ENCODE measurements around the gene ME1.
"Not testable (repeated sequence)": the region's sequence is repeated elsewhere in the genome, so short reads cannot be mapped to it uniquely, and the experiment has no call there.

The ME1 gene

DNA sequence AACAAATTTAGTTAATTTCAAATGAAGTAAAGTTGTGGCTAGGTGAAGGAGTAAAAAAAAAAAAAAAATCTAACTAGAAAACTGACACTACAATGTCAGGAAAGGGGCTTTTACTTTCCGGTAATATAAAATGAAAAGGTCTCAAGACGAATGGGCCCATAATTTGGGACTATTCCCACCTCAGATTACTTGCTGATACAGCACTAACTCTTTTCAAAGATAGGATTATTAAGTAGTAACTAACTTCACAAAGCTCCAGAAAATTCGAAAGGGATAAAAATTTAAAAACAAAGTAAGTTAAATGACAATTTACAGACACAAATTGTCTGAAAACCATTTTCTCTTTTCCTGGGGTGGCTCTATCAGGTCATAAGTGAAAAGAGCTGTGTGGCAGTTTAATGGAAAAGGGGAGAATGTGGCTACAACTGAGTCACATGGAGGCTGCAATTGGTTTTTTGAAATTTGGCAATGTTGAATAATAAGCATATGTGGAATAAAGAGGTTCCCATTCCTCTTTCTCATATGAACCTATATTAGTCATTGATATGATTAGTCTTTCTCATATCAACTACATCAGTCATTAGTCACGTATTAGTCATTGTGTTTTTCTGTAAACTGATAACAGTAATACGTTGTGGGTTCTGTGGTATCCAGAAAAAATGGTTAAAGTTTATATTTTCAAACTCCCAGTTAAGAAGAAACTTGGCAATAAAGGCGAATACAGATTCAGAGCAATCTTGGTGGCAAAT is 159.7 kb downstream of the ME1 start:
- ATAC-seq = peak; percentile 92
- H3K27ac Mint-ChIP-seq = no peak overlapping the region
- no peaks in the 10 kb centered on the region for H3K9me3 Mint-ChIP-seq
- no peak for DNase-seq (ENCODE audit: low spot score in 2 of 2)
- no peaks in the 10 kb centered on the region for H3K36me3 Mint-ChIP-seq
- no peaks in the 10 kb centered on the region for H3K4me1 Mint-ChIP-seq
- H3K4me3 Mint-ChIP-seq = no peak overlapping the region

DNA sequence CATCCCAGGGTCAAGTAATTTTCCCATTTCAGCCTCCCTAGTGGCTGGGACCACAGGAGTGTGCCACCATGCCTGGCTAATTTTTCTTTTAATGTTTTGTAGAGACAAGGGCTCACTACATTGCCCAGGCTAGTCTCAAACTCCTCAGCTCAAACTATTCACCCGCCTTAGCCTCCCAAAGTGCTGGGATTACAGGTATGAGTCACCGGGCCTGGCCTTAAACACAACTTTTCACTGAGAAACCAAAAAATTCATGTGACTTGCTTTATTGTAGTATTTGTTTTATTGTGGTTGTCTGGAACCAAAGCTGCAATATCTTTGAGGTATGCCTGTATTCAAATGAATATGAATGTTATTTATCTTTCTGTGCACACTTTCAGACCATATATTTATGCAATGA is 165.5 kb downstream of the ME1 start:
- ATAC-seq = peak; percentile 45
- DNase-seq (ENCODE audit: low spot score in 2 of 2) = no peak
- Mint-ChIP-seq H3K27ac (no peak overlapping the region), H3K4me1 (no peaks in the 10 kb centered on the region), H3K36me3 (no peaks in the 10 kb centered on the region), H3K4me3 (no peak overlapping the region), H3K9me3 (no peaks in the 10 kb centered on the region)

DNA sequence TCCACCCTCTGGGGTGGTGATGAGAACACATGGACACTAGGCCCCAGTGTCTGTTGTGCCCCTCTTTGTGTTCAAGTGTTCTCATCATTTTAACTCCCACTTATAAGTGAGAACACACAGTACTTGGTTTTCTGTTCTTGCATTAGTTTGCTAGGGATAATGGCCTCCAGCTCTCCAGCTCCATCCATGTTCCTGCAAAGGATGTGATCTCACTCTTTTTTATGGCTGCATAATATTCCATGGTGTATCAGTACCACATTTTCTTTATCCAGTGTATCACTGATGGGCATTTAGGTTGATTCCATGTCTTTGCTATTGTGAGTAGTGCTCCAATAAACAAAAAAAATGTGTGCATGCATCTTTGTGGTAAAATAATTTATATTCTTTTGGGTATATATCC is 170.3 kb downstream of the ME1 start:
- Mint-ChIP-seq H3K27ac (no peak overlapping the region), H3K4me3 (no peak overlapping the region), H3K9me3 (no peaks in the 10 kb centered on the region), H3K36me3 (no peaks in the 10 kb centered on the region), H3K4me1 (no peaks in the 10 kb centered on the region)
- DNase-seq (ENCODE audit: low spot score in 2 of 2) (no peak), ATAC-seq (no peak)

DNA sequence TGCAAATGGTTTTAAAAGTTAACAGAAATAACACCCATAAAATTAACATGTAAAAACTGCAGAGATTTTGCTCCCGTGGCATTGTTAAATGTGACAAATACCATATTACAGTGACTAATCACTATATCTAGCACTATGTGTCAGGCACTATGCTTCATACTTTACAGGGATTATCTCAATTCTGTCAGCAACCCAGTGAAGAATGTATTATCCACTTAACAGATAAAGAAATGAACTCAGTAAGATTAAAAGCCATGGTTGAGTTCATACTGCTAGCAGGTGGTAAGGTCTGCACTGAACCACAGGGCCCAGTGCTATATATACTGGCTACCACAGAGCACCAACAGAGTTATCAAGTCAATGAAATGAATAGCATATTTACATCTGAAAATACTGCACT is 172.3 kb downstream of the ME1 start:
- H3K36me3 Mint-ChIP-seq = no peaks in the 10 kb centered on the region
- peak; percentile 55 for ATAC-seq
- no peak overlapping the region for H3K4me3 Mint-ChIP-seq
- no peak for DNase-seq (ENCODE audit: low spot score in 2 of 2)
- no peaks in the 10 kb centered on the region for H3K4me1 Mint-ChIP-seq
- H3K27ac Mint-ChIP-seq = no peak overlapping the region
- H3K9me3 Mint-ChIP-seq = no peaks in the 10 kb centered on the region

DNA sequence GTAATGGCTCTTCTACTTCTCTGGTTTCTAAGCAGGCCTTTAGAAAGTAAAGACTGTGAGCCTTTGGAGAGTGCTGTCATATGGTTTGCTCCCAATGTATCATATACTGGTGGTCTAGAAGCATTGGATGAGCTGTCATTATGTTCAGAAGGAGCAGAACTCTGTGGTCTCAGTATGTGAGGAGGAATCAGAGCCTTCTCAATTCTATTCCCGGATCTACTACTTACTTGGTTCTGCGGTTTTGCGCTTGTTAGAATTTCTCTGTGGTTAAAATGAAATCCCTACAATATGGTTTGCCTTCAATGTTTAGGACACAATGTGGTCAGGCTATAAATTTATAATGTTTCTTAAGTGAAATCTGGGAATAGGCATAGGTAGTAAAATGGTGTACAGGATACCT is 173.1 kb downstream of the ME1 start:
- Mint-ChIP-seq H3K27ac (no peak overlapping the region), H3K9me3 (no peaks in the 10 kb centered on the region), H3K4me1 (no peaks in the 10 kb centered on the region), H3K36me3 (no peaks in the 10 kb centered on the region), H3K4me3 (no peak overlapping the region)
- DNase-seq (ENCODE audit: low spot score in 2 of 2) = no peak
- no peak for ATAC-seq

DNA sequence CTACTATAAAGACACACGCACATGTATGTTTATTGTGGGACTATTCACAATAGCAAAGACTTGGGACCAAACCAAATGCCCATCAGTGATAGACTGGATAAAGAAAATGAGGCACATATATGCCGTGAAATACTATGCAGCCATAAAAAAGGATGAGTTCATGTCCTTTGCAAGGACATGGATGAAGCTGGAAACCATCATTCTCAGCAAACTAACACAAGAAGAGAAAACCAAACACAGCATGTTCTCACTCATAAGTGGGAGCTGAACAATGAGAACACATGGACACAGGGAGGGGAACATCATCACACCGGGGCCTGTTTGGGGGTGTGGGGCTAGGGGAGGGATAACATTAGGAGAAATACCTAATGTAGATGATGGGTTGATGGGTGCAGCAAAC is 174.1 kb downstream of the ME1 start:
- not testable (repeated sequence) for H3K9me3 Mint-ChIP-seq; ATAC-seq; H3K27ac Mint-ChIP-seq; H3K4me1 Mint-ChIP-seq; H3K36me3 Mint-ChIP-seq; DNase-seq (ENCODE audit: low spot score in 2 of 2); H3K4me3 Mint-ChIP-seq

DNA sequence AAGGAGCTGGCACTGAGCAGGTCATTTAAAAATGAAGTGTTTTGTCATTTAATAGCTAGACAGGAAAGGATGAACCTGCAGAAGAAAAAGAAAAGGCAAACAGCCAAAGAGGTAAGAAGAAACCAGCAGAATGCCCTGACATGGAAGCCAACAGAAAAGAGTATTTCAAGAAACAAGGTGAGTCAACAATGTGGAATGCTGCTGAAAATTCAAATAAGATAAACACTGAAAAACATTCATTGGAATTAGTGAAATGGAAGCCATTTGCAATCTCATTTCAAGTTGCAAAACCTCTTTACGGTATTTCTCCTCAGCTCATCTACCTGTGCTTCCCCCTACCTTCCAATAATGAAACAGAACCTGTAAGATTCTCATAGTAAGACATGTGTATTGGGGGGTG is 178.1 kb downstream of the ME1 start:
- no peak overlapping the region for H3K4me3 Mint-ChIP-seq
- H3K27ac Mint-ChIP-seq = no peak overlapping the region

DNA sequence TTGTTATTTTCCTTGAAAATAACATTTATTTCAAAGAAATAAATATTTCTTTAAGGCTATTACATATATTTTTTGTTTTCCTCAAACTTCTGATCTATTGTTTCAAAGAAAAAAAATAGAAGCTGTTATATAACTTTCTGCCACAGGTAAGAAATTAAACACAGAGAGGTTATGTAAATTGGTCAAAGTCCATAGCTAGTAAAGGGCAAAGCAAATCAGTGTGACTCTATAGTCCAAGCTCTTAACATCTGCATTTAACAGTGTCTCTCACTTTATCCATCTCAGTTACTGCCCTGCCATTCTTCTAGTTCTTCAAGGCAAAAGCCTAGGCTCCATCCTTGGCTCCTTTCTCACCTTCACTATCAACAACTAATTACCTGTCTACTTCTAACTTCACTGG is 180.6 kb downstream of the ME1 start:
- DNase-seq (ENCODE audit: low spot score in 2 of 2) (no peak), ATAC-seq (no peak)
- Mint-ChIP-seq H3K27ac (no peak overlapping the region), H3K36me3 (no peaks in the 10 kb centered on the region), H3K4me3 (no peak overlapping the region), H3K4me1 (no peaks in the 10 kb centered on the region), H3K9me3 (no peaks in the 10 kb centered on the region)

More for the DNA sequence above, 178.1 kb downstream of the ME1 start:
- Mint-ChIP-seq H3K4me1 (no peaks in the 10 kb centered on the region), H3K36me3 (no peaks in the 10 kb centered on the region), H3K9me3 (no peaks in the 10 kb centered on the region)
- DNase-seq (ENCODE audit: low spot score in 2 of 2) (no peak), ATAC-seq (no peak)

DNA sequence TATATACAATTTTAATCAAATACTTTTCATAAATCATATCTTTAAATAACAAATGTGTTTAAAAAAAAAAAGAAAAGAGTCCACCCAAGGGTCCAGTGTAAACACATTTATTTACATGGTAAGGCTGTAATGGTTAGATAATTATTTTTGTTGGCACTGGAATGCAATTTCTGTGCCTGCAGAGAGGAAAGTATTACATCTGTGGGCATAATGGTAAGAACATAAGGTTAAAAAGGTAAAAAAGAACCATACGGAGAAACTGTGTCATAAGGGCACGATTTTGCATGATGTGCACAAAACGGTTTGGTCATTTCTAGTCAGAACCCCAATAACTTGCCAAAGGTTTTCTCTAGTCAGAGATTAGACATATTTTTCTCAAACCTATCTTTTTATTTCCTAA is 183.4 kb downstream of the ME1 start:
- no peak overlapping the region for H3K4me3 Mint-ChIP-seq
- ATAC-seq = no peak
- H3K36me3 Mint-ChIP-seq = no peaks in the 10 kb centered on the region
- no peak overlapping the region for H3K27ac Mint-ChIP-seq
- no peaks in the 10 kb centered on the region for H3K9me3 Mint-ChIP-seq
- no peak for DNase-seq (ENCODE audit: low spot score in 2 of 2)
- H3K4me1 Mint-ChIP-seq = no peaks in the 10 kb centered on the region

DNA sequence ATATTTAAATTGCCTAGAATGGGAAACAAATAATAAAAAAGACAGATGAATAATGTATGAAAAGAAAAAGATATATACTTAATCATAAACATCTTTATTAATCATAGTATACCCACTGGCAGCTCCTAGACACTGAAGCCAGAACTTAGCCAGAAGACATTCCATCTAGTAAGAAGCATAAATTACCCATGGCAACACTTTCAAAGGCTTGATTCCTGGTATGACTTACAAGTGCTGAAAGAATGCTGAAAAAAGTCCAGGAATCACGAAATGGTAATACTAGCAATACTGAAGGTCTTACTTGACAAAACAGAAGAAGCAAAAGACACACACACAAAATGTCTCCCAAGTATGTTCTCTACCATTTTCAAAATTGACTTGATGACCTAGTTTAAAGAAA is 199.7 kb downstream of the ME1 start:
- no peak for ATAC-seq
- Mint-ChIP-seq H3K4me1 (no peaks in the 10 kb centered on the region), H3K9me3 (no peaks in the 10 kb centered on the region), H3K36me3 (no peaks in the 10 kb centered on the region), H3K4me3 (no peak overlapping the region), H3K27ac (no peak overlapping the region)
- DNase-seq (ENCODE audit: low spot score in 2 of 2) = no peak

DNA sequence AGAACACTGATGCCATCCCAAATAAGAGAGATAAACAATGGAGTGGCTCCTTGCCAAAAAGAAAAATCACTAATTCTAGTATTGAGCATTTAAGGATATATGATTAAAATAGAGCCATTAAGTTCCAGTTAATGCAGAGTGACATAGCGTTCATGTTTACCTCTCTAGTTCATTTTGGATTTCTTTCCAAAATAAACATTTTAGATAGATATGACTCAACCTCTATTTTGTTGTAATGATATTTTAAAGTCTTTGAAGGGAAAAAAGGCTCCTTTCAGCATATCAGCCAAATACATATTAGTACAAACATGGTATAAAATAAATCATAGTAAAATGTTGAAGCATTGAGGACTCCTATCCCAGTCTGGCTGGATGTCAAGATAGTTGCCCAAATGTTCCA is 204.3 kb downstream of the ME1 start:
- Mint-ChIP-seq H3K9me3 (no peaks in the 10 kb centered on the region), H3K4me3 (no peak overlapping the region), H3K27ac (no peak overlapping the region), H3K36me3 (no peaks in the 10 kb centered on the region), H3K4me1 (no peaks in the 10 kb centered on the region)
- no peak for ATAC-seq
- DNase-seq (ENCODE audit: low spot score in 2 of 2) = no peak

DNA sequence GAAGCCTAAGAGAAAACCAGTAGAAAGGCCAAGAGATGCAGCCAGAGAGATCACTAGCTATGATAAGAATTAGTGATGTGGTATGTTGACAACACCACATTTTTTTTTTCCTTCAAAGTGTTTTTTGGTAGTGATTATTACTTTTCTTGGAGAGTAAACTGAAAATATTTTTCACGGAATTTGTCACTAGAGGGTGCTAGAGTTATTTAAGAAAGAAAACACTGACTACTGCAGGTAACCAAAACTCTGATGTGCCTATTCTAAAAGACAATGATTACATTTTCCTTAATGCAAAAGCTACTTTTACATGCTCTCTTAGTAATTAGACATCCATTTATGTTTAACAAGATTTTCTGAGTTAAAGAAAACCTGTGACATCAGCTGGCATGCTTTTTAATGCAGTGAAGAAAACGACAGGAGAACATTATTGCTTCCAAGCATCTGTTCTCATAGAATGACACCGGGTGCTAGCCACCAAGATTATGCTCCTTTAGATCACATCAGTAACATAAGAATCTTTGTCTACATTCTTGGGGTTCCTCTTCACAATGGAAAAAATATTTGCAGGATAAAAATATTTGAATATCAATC is 208.9 kb downstream of the ME1 start:
- no peak overlapping the region for H3K27ac Mint-ChIP-seq
- H3K36me3 Mint-ChIP-seq = no peaks in the 10 kb centered on the region
- no peak for ATAC-seq
- H3K4me3 Mint-ChIP-seq = no peak overlapping the region
- DNase-seq (ENCODE audit: low spot score in 2 of 2) = no peak
- no peaks in the 10 kb centered on the region for H3K9me3 Mint-ChIP-seq
- no peaks in the 10 kb centered on the region for H3K4me1 Mint-ChIP-seq

DNA sequence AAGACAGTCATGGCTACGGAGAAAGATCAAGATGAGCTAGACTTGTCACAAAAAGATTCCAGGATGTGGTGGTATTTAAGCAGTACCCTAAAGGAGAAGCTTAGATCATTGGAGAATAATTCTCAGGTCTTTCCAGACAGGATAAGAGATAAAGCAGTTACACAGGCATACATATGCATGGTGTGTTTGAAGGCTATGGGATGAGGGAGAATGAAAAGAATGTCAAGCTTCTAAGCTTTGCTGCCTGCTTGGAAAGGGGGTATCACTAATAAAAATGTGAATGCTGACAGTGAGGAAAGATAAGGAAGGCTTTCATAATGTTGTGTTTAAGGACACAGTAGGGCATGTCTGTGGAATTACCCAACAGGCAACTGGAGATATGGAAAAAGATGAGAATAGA is 209.6 kb downstream of the ME1 start:
- ATAC-seq (no peak), DNase-seq (ENCODE audit: low spot score in 2 of 2) (no peak)
- Mint-ChIP-seq H3K4me1 (no peaks in the 10 kb centered on the region), H3K27ac (no peak overlapping the region), H3K36me3 (no peaks in the 10 kb centered on the region), H3K4me3 (no peak overlapping the region), H3K9me3 (no peaks in the 10 kb centered on the region)

DNA sequence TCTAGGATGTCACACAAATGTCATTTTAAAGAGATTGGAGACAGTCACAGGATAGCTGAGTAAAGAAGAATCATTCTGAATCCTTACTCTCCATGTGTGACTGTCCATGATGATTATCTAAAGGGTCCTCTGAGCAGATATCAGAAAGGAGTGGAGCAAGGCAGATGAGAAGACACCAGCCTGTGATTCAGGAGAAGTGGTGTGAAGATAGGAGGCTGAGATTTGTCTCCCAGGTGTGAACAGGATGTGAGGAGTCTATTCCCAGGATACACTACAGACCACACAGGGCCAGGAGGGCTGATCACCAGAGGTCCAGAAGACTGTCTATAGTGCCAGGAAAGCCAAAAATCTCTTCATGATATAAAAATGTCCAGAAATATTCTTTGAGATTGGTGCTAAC is 210.7 kb downstream of the ME1 start:
- Mint-ChIP-seq H3K4me3 (no peak overlapping the region), H3K27ac (peak overlapping the region; percentile 33), H3K4me1 (no peaks in the 10 kb centered on the region), H3K9me3 (no peaks in the 10 kb centered on the region), H3K36me3 (no peaks in the 10 kb centered on the region)
- DNase-seq (ENCODE audit: low spot score in 2 of 2) = no peak
- ATAC-seq = no peak

DNA sequence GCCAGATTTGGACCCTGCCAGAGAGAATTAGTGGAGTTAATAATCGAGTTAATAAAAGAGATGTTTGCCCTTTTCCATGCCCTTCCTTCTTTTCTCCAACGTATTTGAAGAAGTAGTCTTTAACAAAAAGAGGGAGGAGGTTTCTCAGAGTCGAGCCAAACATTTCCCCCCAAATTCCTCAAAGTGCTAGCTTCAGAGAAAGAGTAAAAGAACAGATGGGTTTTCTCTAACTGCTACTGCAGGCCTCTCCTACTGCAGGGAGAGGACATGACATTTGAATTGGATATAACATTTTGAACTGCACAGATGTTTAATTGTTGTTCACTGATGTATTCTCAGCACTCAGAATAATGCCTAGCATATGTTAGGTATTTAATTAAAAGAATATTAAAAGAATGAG is 212.2 kb downstream of the ME1 start:
- Mint-ChIP-seq H3K4me1 (no peaks in the 10 kb centered on the region), H3K4me3 (no peak overlapping the region), H3K27ac (no peak overlapping the region), H3K36me3 (no peaks in the 10 kb centered on the region), H3K9me3 (no peaks in the 10 kb centered on the region)
- DNase-seq (ENCODE audit: low spot score in 2 of 2) (no peak), ATAC-seq (no peak)

DNA sequence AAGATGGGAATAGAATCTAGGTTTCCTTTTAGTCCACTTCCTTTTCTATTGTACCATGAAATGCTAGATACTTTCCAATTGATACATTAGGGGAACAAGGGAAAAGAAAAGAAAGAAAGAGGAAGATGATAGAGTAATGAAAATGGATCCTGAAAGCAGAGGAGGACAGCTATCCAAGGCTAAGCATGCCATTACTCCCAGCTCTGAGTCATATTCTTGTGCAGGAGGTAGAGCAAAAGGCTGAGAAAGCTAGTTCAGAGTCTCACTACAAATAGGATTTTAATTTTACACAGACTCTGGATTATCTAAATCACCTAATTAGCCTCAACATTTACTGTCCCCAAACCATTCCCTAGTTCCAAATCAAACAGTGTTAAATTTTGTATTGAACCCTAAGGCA is 214.0 kb downstream of the ME1 start:
- no peak overlapping the region for H3K4me3 Mint-ChIP-seq

More for the DNA sequence above, 214.0 kb downstream of the ME1 start:
- Mint-ChIP-seq H3K9me3 (no peaks in the 10 kb centered on the region), H3K36me3 (no peaks in the 10 kb centered on the region), H3K4me1 (no peaks in the 10 kb centered on the region), H3K27ac (no peak overlapping the region)
- ATAC-seq (no peak), DNase-seq (ENCODE audit: low spot score in 2 of 2) (no peak)

All from stimulated activated effector memory CD8-positive, alpha-beta T cell treated with anti-CD3 and anti-CD28 coated beads, Interleukin-12 subunit alpha, Interleukin-12 subunit beta, amount 100 ng/mL, for 72 hours (primary cell).